Hematopoietic multipotent progenitor cell treated with erythropoietin and hydrocortisone succinate and interleukin-3 and kit ligand, for 15 days (in vitro differentiated cells): ENCODE results near the gene PLD1.
"Not testable (repeated sequence)": the region's sequence is repeated elsewhere in the genome, so short reads cannot be mapped to it uniquely, and the experiment has no call there.

Source experiments
- DNase-seq: peaks from one replicate; pipeline ENCODE4 v3.0.0-alpha.2; 2015; ENCODE audit warnings: low spot score

Gene PLD1

GRCh38 chr3:171695426-171695825, 114.9 kb downstream of the PLD1 start:
- DNase-seq = no peak

GRCh38 chr3:171694888-171695287, 115.4 kb downstream of the PLD1 start:
- DNase-seq = no peak

- DNase-seq = not testable (repeated sequence)
Observed at GRCh38 chr3:171692551-171692950, 117.7 kb downstream of the PLD1 start.

GRCh38 chr3:171691485-171691884, 118.8 kb downstream of the PLD1 start:
- no peak for DNase-seq

GRCh38 chr3:171690281-171690680, 120.0 kb downstream of the PLD1 start:
- DNase-seq = no peak

- no peak for DNase-seq
Observed at GRCh38 chr3:171688593-171688992, 121.7 kb downstream of the PLD1 start.

GRCh38 chr3:171688002-171688401, 122.3 kb downstream of the PLD1 start:
- DNase-seq = no peak

- DNase-seq = no peak
Observed at GRCh38 chr3:171687581-171687980, 122.7 kb downstream of the PLD1 start.

- no peak for DNase-seq
Observed at GRCh38 chr3:171687064-171687463, 123.2 kb downstream of the PLD1 start.

- DNase-seq = no peak
Observed at GRCh38 chr3:171685116-171685895, 125.0 kb downstream of the PLD1 start.

- DNase-seq = no peak
Observed at GRCh38 chr3:171684221-171684620, 126.1 kb downstream of the PLD1 start.

- DNase-seq = no peak
Observed at GRCh38 chr3:171682743-171683142, 127.5 kb downstream of the PLD1 start.

GRCh38 chr3:171680726-171681411, 129.4 kb downstream of the PLD1 start:
- DNase-seq = no peak

- DNase-seq = no peak
Observed at GRCh38 chr3:171678971-171679492, 131.3 kb downstream of the PLD1 start.

GRCh38 chr3:171677706-171678105, 132.6 kb downstream of the PLD1 start:
- DNase-seq = no peak

- no peak for DNase-seq
Observed at GRCh38 chr3:171676601-171677175, 133.6 kb downstream of the PLD1 start.

- no peak for DNase-seq
Observed at GRCh38 chr3:171673951-171674350, 136.3 kb downstream of the PLD1 start.

- DNase-seq = no peak
Observed at GRCh38 chr3:171672538-171672937, 137.7 kb downstream of the PLD1 start.

- no peak for DNase-seq
Observed at GRCh38 chr3:171672124-171672523, 138.2 kb downstream of the PLD1 start.

- DNase-seq = no peak
Observed at GRCh38 chr3:171671709-171672108, 138.6 kb downstream of the PLD1 start.

GRCh38 chr3:171666516-171666915, 143.8 kb downstream of the PLD1 start:
- no peak for DNase-seq

GRCh38 chr3:171663805-171664204, 146.5 kb downstream of the PLD1 start:
- DNase-seq = no peak

- DNase-seq = no peak
Observed at GRCh38 chr3:171661484-171661883, 148.8 kb downstream of the PLD1 start.
